Smooth muscle cell of the brain vasculature (primary cell): ENCODE measurements around the gene ARID5B.
"Not testable (repeated sequence)": the region's sequence is repeated elsewhere in the genome, so short reads cannot be mapped to it uniquely, and the experiment has no call there.

ENCODE experiments used
- DNase-seq: peaks from one replicate; pipeline ENCODE4 v3.0.0-alpha.2; 2012; ENCODE audit warnings: low read depth, low spot score

ARID5B gene

DNA sequence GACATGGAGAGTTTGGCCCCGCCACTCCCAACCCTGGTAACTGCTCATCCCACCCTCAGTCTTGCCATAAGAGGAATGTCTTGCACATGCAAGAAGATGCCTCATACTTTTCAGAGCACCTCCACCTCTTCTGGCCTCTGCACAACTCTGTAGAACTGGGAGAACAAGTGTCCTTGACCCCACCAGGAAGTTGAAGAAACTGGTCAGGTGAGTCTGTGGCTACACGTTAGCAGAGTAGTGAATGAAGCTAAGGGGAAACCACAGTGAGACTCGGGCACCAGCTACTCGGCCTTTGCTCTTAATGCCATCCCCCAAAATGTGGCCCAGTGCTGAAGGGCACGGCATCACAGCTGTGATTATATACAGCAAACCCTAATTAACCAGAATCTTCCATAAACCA, 110.1 kb downstream of the ARID5B start:
- DNase-seq, result no peak

DNA sequence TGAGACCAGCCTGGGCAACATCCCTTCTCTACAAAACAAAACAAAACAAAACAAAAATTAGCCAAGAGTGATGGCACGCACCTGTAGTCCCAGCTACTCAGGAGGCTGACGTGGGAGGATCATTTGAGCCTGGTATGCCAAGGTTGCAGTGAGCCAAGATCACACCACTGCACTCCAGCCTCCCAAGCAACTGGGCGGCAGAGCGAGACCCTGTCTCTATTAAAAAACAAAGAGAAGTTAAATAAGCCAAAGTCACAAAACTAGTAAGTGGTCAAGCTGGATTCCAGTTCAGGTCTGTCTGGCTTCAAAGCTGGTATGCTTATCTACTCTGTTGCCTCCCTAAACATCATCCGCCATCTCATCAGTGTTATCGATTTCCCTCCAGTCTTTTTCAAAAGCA, 110.8 kb downstream of the ARID5B start:
- no peak for DNase-seq

DNA sequence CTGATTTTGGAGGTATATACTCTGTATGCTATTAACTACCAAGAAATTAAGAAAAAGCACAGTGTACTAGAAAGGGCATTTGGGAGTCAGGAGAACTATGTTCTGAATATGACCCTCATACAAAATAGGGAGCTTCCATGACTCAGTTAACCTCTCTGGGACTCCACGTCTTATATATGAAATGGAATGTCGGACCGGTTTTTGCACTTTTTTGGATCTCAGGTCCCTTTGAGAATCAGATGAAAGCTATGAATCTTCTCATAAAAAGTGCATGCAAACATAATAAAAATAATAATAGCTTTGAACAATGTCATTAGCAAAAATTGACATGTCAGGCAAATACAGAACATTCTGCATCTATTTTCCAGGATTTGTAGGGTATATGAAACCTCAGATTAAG, 113.0 kb downstream of the ARID5B start:
- no peak for DNase-seq

DNA sequence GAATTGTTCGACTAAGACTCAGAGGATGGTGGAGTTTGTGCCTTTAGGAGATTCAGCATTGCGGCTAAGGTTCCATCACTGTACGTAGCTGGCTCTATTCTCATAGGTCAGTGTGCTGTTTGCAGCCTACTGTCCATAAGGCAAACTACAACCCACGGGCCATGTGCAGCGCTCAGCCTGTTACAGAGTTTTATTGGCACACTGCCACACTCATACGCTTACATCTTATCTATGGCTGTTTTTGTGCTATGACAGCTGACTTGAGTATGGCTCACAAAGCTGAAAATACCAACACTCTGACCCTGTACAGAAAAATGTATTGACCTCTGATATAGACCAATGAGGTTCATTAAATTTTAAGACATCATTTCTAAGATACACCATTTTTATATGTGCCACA, 114.5 kb downstream of the ARID5B start:
- no peak for DNase-seq

DNA sequence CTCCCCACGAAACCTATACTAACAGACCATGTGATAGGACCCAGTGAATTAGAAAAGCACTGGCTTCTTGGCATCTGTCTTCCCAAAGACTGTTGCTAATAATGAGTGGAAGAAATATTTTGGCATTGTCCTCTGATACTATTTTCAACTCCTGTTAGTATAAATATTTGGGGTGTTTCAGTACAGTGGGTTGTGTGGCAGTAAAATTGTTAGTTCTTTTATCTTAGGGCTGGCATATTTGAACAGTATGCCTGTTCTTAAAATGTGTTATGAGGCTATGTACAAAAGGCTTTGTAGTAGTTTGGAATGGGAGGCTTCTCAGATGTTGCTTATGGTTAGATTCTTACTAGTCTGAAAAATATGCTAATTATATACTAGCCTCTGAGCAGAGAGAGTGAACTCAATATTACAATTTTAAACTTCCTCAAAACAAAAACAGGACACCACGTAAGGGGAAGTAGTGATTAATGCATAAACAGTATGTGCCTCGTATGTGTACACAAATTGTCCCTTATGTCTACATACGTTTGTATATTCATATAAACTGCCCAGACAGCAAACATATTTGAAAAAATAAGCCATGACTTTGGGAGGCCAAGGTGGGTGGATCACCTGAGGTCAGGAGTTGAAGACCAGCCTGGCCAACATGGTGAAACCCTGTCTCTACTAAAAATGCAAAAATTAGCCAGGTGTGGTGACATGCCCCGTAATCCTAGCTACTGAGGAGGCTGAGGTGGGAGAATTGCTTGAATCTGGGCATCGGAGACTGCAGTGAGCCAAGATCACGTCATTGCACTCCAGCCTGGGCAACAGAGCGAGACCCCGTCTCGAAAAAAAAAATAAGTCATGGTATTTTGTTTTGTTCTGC, 115.4 kb downstream of the ARID5B start:
- no peak for DNase-seq

DNA sequence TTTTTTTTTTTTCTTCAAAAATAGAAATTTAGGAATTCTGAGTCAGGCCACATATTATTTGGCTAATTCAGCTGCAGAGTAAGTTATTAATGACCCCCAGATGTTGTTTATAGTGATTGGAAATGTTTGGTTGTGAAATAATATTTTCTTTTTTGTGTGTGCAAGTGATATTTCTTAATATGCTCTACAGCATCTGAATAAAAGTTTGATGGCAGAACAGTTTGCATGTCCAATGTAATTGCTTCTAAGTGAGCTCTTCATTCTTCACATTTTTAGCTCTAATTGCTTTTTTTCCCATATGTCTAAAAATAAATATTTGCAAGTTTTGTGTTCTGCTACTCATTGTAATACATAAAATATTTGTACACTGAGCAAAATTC, 116.0 kb downstream of the ARID5B start:
- no peak for DNase-seq

DNA sequence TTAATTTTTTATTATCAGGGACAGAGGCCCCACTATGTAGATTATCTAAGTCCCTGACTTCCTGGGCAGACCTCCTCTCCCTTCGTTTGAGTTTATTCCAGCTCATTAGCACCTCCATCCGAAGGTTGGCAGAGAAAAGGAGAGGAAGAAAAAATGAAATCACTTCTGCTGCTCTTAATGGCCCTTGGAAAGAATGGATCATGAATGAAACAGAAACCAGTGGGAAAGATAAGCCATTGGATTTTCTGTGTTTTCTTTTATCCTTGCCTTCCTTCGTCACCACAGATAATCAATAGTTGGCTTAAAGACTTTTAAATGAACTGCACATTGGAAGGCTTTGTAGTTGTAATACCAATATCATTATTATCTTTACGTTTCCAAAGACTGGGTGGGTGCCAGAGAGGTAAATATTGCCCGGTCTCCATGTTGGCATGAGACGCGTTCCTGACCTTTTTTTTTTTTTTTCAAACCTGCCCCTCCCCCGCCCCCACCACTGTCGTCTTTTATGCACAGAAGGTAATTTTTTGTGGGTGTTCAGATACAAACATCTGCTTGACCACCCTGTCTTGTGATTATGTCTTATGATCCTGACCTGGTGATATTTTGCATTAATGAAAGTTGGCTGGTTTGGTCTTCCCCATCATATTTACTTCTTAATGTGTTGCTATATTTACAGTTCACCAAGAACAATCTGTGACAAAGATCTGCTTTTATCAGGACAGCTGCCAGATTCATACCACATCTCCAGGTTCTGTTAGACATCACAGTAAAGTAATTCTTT, 116.8 kb downstream of the ARID5B start:
- DNase-seq, result no peak

DNA sequence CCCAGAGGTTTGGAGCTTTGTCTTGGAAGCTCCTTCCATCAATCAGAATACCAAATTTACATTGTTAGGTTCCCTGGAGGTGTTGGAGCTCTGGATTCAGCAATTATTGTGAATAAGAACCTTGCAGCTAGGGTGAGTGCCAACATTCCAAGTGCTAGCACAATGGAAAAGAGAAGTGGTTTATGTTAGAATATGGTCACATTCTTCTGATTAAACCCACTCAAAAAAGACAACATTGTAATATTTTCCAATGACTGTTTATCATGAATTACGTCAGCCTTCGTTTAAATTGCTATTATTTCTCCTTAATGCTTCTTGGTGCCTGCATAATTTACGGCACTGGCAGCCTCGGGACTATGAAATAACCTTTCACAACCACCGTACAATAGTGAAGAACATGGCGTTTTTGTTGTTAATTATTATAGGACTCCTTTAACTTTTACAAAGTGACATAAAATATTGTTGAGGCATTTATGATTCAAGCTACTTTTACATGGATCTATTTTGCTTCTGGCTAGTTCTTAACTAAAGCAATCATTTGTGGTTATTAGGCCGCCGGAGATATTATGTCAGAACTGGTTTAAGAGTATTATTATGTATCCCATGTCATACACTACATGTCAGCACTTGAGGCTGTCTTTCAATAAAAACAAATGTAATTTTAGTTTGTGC, 117.7 kb downstream of the ARID5B start:
- no peak for DNase-seq

DNA sequence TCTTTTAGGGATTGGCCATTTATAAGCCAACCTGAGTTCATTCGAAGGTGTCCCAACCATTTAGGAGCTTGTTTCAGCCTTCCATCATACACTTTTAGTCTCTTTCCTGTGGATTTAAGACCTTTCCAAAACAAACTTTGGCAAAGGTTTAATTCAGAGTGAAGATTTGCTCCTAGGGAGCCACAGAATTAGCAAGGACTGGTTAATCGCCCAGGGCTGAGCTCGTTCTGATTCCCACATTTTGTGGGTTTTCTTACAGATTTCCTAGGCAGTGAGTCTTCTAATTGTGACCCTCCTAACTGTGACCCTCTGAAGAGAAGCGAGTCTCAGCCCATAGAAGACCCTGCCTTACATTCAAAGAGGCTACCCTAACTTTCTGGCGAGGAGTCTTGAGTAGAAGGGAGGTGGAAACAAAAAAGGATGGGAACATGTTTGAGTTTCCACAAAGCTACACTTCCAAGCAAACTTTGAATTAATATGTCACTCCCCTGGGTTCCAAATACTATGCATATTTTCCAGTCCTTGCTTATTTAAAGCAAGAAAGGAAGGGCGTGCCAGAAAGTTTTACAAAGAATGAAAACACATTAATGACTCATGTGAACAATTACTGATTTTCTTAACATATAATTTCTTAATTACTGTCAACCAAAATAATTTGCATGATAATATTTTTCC, 118.3 kb downstream of the ARID5B start:
- DNase-seq, result no peak

DNA sequence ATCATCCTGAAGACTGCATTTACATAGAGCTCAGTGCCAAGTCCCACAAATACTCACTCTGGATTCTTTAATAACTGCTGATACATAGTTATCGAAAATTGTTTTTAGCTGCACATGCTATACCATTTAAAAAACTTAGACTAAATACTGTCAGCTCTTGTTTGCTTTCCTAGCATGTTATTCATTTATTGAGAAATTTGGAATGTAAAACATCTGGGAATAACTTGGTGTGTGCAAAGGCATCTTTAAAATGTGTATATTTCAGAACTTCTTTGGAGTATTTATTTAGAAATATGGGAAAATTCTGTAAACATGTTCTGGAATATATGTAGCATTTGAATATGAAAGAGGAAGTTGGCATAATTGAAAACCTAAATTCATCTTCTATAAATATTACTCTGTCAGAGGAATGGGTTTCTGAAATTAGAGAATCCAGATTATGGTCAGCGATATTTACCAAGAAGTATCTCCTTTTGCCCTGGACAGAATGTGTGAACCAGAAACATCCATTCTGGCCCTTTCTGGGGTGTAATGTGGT, 119.7 kb downstream of the ARID5B start:
- DNase-seq, result no peak

DNA sequence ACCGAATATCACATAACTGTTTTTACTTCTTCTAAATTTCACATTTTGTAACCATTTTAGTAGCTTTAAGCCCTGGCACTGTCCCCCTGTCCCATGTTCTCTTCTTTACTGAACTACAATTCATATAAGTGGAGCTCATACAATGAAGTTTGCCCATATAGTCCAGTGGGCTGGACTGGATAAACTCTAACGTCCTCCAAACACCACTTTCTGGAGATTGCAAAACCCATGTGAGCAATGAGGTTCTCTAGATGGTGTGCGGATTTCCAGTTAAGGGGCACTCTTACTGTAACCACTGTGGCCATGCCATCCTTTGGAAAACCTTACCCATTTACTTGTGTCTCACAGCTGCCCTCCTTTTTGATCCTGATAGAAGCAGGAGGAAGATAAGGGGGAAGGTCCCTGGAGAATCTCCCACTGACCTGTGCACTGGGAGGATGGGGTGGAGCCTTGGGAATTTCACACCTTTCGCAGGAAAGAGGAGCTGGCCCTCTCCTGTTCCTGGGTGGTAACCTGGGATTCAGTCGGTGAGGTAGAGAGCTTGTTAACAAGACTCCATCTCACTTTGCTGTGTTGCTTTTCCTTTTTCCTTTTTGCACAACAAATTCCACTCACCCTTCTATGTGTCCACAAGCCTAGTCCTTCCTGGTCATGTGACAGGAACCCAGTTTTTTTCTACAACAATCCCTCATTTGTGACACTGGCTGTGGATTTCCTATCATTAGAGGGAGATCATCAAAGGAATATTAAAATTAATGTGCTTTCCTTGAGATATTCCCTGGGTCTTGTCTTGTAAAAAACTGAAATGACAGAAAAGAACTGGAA, 120.7 kb downstream of the ARID5B start:
- DNase-seq, result no peak

DNA sequence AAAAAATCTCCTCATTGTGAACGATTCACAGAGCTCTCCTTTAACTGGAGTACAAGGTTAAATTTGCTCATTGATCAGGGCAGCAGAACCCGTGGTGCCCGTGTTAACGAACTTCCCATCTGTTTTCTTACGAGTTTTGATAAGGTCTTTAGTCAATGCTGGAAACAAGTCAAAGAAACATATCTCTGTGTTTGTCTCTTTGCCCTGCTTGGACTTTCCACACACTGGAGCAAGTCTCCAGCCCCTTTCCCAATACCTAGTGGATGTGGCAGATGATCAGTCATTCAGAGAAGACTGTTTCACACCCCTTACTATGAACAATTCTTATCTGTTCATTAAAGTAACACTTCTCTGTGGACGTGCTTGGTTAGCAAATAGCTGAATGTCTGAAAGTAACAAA, 121.3 kb downstream of the ARID5B start:
- no peak for DNase-seq

DNA sequence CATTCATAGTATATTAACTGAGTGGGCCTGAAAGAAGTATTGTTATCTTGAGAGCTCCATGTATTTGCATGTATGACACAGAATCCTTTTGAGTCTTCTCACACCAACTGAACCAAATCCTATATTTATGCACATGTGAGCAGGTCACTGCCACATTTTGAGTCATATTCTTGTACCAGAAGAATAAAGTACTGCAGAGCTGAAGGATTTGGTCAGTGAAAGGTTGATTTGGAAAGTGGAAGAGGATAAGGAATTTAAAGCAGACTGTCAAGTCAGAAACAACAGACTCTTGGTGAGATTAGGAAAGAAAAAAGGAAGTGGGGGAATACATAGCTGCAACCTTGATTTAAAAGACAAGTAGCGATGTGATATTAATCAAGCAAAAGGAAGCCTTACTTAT, 121.8 kb downstream of the ARID5B start:
- no peak for DNase-seq

DNA sequence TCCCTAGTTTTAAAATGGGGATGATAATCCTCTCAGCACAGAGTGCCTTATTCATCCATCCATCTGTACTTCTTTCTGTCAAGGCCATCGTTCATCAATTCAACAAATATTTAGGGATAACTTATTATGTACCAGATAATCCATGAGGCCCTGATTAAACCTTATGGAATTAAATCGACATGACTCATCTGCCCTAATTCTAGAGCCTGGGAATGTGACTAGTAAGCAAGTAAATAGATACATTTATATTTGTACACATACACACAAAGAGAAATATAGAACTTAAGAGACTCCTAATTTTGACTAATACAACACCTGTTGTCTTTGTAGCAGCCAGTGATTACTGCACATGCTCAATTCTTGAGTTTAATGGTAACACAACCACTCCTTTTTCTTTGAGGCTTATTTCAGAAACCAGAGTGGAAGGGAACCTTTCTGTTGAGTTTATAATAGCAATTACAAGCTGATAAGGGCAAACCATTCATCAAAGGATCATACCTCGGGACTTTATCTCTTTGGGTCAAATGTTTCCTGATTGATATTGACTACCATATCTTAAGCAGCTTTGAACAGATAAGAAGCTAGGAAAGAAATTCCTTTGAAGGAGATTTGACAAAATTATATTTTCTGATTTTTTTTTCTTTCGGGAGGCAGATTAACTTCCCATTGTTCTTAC, 122.7 kb downstream of the ARID5B start:
- no peak for DNase-seq

DNA sequence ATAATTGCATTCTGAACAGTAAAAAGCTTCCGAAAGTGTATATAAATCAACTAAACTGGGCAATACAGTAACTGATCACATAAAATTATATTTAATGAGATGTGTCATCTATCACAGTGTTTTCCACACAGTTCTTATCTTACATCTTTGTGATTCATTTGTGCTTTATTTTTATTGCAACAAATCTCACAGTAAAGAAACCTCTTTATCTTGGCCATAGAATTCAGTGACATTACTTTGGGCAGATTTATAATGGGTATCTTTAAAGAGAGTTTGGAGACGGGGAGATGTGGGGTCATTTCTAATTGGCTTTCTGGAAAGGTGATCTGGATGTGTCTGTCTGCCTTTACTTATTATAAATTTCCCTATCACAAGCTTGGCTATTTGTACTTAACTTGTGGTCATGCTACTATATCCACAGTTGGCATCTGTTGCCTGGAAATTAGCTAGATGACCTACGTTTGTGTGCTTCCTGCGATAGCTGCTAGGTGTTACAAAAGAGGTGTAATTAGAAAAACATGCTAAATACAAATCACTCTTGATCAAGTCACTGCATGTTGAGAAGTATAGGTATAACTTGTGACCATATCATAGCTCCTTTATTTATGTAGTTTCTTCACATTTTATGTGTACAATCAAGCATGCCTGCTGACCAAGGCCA, 123.8 kb downstream of the ARID5B start:
- no peak for DNase-seq

DNA sequence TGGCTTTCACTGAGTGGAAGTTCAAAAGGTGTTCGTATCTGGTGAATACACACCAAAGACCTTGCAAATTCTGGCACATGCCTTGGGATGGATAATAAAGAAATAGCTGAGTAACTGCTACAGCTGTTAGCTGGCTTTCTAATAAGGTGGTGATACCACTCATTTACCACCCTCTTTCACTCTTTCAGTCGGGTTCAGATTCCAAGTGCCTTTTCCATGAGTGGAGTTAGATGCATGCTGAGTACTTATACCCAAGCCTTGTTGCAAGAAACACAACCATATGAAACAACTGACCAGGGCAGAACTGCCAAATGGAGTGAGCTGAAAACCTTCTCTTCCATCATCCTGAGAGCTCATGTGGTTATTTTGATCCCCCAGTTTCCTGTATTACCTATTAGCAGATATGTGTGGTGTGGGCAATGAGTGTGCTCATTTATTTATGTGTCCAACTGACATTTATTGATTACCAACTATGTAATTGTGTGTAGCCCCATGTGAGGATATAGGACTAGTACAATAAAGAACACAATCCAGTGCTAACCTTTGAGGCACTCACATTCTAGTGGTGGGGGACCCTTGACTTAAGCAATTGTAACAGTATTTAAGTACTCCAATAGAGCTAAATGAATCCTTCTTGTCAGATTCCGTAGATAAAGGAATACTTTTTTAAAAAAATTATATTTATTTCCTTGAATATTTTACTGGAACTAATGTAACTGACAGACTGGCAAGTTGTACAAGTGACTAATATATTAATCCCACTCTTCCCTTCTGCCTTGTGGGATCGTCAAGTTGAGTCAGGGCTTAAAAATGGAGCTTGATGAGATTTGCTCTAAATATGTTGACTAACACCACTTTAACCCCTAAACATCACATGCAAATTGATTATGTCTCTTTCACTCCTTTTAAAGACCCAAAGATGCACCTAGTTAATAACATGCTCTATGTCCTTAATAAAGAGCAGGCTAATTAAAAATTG, 124.7 kb downstream of the ARID5B start:
- no peak for DNase-seq

DNA sequence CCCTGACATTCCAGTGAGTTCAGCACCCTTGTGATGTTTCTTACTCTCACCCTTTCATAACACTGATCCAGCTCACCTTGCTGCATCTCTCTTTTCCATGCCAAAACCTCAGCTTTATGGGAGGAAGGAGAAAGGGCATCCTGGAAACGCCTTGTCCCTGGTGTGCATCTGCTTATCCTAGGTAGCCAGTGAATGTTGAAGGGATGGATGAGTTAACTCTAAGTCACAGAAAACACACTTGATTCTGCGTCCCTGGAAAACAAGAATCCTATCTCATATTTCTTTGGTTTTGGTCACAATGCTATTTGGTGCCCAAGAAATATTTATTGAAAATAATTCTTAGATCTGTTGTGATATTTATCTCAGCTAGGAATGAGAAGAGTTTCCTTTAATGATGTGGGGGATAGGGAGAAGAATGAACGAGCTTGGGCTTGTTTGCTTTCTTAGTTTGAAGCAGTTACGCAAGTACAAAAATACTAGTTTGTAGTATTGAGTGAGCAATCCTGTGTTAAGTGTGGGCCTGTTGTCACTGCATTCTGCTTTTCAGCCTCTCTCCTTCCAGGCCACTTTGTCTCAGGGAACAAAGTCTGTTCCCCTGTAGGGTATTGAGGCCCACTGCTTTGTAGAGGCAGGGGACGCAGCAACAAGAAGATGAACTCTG, 126.5 kb downstream of the ARID5B start:
- no peak for DNase-seq

DNA sequence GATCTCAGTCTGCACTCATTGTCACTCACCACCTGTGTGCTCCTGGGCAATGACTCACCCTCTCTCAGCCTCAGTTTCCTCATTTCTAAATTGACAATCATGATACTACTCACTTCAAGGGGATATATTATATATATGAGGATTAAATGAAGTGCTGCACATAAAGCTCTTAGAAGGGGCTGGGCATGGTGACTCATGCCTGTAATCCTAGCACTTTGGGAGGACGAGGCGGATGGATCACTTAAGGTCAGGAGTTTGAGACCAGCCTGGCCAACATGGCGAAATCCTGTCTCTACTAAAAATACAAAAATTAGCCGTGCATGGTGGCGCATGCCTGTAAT, 127.0 kb downstream of the ARID5B start:
- DNase-seq, result not testable (repeated sequence)
